Activated CD8-positive, alpha-beta T cell treated with anti-CD3 and anti-CD28 coated beads for 36 hours (primary cell): ENCODE measurements around the gene SYNJ1. TPM values are rescaled to one million over a fixed set of nuclear protein-coding genes. Genes with fewer than 3 reads are reported as not detected.

Experiments used
- ATAC-seq: fragments of 200-7000 bp; cut with Tn5 transposase; one replicate; pipeline ENCODE4 v1.10.0; 2021; ENCODE audit warnings: mild to moderate bottlenecking, moderate library complexity
- CTCF ChIA-PET: fragments of 350-600 bp; sonication (Branson Sonifier 250); formaldehyde crosslinking; loops from one replicate; lab custom pipeline; 2021; ENCODE audit warnings: antibody characterized with exemption; lab: Charles Lee
- POLR2A ChIA-PET: fragments of 350-600 bp; sonication (Branson Sonifier 250); formaldehyde crosslinking; loops from one replicate; lab custom pipeline; 2021; ENCODE audit warnings: antibody characterized with exemption; lab: Charles Lee
- DNase-seq: peaks from one replicate; pipeline ENCODE4 v3.0.0-alpha.2; 2020
- H3K27ac Mint-ChIP-seq: one replicate; pipeline ENCODE4 v1.8.0; 2021; ENCODE audit warnings: mild to moderate bottlenecking, mixed read lengths
- H3K27me3 Mint-ChIP-seq: one replicate; pipeline ENCODE4 v1.8.0; 2021; ENCODE audit warnings: mixed read lengths
- H3K36me3 Mint-ChIP-seq: one replicate; pipeline ENCODE4 v1.8.0; 2021; ENCODE audit warnings: low read depth, mixed read lengths
- H3K4me1 Mint-ChIP-seq: one replicate; pipeline ENCODE4 v1.8.0; 2021; ENCODE audit warnings: low read depth, mixed read lengths
- H3K4me3 Mint-ChIP-seq: one replicate; pipeline ENCODE4 v1.8.0; 2021; ENCODE audit warnings: mild to moderate bottlenecking, moderate library complexity, mixed read lengths
- H3K9me3 Mint-ChIP-seq: one replicate; pipeline ENCODE4 v1.8.0; 2021; ENCODE audit warnings: mixed read lengths
- CTCF ChIP-seq: fragments of 200-600 bp; IDR thresholded peaks from one replicate; pipeline ENCODE4 v1.8.0; 2022; ENCODE audit warnings: antibody characterized with exemption, mild to moderate bottlenecking
- intact Hi-C: fragments of 100-400 bp; cut with micrococcal nuclease; formaldehyde crosslinking; loops from one replicate; pipeline ENCODE4 v1.10.0; 2022
- total RNA-seq, 2 experiments: library from RNA; stranded (reverse); gene quantifications; one replicate each; pipeline ENCODE4 v1.2.3, GENCODE V29; 2021

Gene SYNJ1
- total RNA-seq, 2 experiments from 2014 or later: 8.7 to 10.9 TPM

DNA sequence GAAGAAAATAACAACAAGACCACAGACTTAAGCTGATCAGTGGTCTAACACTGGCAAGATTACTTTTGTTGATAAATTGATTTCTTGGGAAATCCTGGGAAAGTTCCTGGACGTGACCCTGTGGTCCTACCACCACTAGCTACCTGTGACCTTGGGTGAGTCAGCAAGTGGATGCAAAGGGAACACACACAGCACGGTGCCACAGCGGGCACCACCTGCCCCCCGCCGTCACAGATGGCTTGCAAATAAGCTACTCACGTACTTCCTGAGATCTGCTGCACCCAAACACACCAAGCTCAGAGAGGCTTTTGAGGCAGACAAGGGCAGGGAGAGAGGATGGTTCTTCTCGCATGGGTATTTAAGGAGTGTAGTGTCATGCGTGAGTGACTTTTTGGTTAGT lies 128.3 kb downstream of the SYNJ1 start:
- H3K4me1 Mint-ChIP-seq: peaks cover 7% of the 10 kb centered on the region
- CTCF ChIA-PET: interaction anchor here (0.8 to 5.3 kb wide), 10 partner anchors 9 to 321 kb away, joined by 3 to 80 read pairs (median 8); partner anchors contain the start of genes CFAP298, MIS18A and URB1
- no peak for ATAC-seq
- peaks cover 18% of the 10 kb centered on the region for H3K36me3 Mint-ChIP-seq
- no peaks in the 10 kb centered on the region for H3K9me3 Mint-ChIP-seq
- no peaks in the 10 kb centered on the region for H3K27me3 Mint-ChIP-seq
- POLR2A ChIA-PET: no interaction called here
- H3K27ac Mint-ChIP-seq: no peak overlapping the region
- intact Hi-C loops: no loop called here
- no peak for TF ChIP-seq CTCF
- H3K4me3 Mint-ChIP-seq: no peak overlapping the region
- DNase-seq: no peak

DNA sequence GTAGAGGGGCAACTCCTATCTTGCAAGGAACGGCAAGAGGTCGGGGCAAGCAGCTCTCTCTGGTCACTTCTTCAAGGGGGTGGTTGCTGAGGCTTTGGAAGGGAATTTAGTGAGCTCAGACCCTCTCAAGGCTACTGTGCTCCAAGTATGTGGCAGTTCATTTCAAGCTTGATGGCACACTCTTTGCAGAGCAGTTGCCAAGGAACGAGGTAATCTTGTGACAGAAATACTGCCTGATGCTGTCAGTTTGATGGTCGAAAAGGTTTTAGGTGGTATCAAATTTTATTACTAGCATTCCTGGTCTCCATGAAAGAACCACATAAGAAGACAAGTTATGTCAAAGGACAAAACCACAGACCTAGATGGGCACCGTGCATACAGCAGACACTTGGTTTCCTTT lies 128.7 kb downstream of the SYNJ1 start:
- DNase-seq: no peak
- peaks cover 7% of the 10 kb centered on the region for H3K4me1 Mint-ChIP-seq
- no peak overlapping the region for H3K4me3 Mint-ChIP-seq
- no peaks in the 10 kb centered on the region for H3K9me3 Mint-ChIP-seq
- ChIA-PET CTCF (interaction anchor here (2.6 to 5.3 kb wide), 6 partner anchors 8 to 197 kb away, joined by 8 to 80 read pairs (median 27); partner anchors contain the start of gene CFAP298), POLR2A (no interaction called here)
- H3K27ac Mint-ChIP-seq: no peak overlapping the region
- H3K36me3 Mint-ChIP-seq: peaks cover 14% of the 10 kb centered on the region
- no peak for TF ChIP-seq CTCF
- intact Hi-C loops: no loop called here
- ATAC-seq: no peak
- H3K27me3 Mint-ChIP-seq: no peaks in the 10 kb centered on the region

DNA sequence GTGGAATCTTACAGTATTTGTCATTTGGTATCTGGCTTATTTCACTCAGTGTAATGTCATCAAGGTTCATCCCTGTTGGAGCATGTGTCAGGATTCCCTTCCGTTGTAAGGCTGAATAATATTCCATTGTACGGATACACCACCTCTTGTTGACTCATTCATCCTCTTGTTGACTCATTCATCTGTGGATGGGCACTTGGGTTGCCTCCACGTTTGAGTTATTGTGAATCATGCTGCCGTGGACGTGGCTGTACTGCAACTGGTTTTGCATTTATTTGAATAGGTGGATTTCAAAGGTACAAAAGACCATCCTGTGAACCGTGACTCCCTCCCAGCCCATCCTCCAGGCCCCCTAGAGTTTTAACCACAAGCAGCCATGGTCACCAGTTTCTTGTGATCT lies 130.6 kb downstream of the SYNJ1 start:
- no peak for DNase-seq
- no peak overlapping the region for H3K27ac Mint-ChIP-seq
- H3K36me3 Mint-ChIP-seq: peaks cover 7% of the 10 kb centered on the region

DNA sequence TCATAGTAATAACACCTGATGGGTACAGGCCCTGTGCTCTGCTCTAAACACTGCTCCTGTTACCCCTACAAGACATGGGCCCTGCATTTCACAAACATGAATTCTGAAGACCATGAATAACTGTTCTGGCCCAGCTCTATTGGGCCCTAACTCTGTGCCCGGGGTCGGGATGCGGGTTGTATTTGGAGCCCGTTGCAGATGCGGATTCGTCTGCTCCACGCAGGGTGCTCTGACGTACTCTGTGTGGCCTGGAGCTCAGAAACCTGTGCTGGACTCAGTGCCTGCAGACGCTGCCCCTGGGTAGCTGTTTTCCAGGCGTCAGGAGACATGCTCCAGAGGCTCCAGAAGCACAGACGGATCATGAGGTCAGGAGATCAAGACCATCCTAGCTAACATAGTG lies 132.4 kb downstream of the SYNJ1 start:
- TF ChIP-seq CTCF: no peak
- Mint-ChIP-seq H3K9me3 (no peaks in the 10 kb centered on the region), H3K27me3 (no peaks in the 10 kb centered on the region), H3K4me1 (peaks cover 7% of the 10 kb centered on the region), H3K27ac (no peak overlapping the region), H3K4me3 (no peak overlapping the region), H3K36me3 (peaks cover 4% of the 10 kb centered on the region)
- intact Hi-C loops: no loop called here
- CTCF ChIA-PET: interaction anchor here (2.4 to 3.0 kb wide), 2 partner anchors 26 to 192 kb away, joined by 10 to 12 read pairs; no protein-coding TSS in a partner anchor
- no peak for ATAC-seq
- POLR2A ChIA-PET: no interaction called here
- no peak for DNase-seq

More for the DNA sequence above, 130.6 kb downstream of the SYNJ1 start:
- no peak for TF ChIP-seq CTCF
- intact Hi-C loops: no loop called here
- ChIA-PET CTCF (interaction anchor here (5.3 kb wide), 1 partner anchor 195 kb away, joined by 80 read pairs; no protein-coding TSS in a partner anchor), POLR2A (interaction anchor here (0.7 kb wide), 1 partner anchor 241 kb away, joined by 4 read pairs; no protein-coding TSS in a partner anchor)
- Mint-ChIP-seq H3K4me1 (peaks cover 7% of the 10 kb centered on the region), H3K9me3 (no peaks in the 10 kb centered on the region), H3K4me3 (no peak overlapping the region), H3K27me3 (no peaks in the 10 kb centered on the region)
- ATAC-seq: no peak

DNA sequence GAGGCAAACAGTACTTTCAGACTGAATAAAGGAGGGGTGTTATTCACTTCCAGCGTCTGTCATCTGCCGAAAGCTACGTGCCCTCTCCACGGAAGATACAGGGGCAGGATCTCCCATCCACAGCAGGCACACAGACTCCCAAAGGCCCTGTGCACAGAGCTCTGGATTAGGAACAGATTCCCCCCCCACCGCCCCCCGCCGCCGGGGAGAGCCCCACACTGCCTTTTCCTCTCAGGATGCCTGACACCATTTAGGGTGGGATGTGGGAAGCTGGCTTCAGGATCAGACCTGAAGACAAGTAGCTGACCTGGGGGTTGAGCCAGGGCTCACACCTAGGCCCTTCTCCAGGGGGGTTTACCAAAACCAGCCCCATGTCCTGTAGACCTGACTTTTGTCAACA lies 134.1 kb downstream of the SYNJ1 start:
- POLR2A ChIA-PET: no interaction called here
- no peaks in the 10 kb centered on the region for H3K9me3 Mint-ChIP-seq
- no peaks in the 10 kb centered on the region for H3K36me3 Mint-ChIP-seq
- no peak for DNase-seq
- no peaks in the 10 kb centered on the region for H3K27me3 Mint-ChIP-seq
- no peak overlapping the region for H3K4me3 Mint-ChIP-seq
- H3K27ac Mint-ChIP-seq: no peak overlapping the region
- CTCF ChIA-PET: interaction anchor here (3.0 kb wide), 1 partner anchor 25 kb away, joined by 10 read pairs; no protein-coding TSS in a partner anchor
- intact Hi-C loops: no loop called here
- no peak for ATAC-seq
- TF ChIP-seq CTCF: no peak
- H3K4me1 Mint-ChIP-seq: peaks cover 7% of the 10 kb centered on the region
